K562 (cell line): ENCODE measurements around the gene LRRC75A. TPM values are rescaled to one million over a fixed set of nuclear protein-coding genes. Genes with fewer than 3 reads are reported as not detected.

Experiments used
- KAT8 ChIP-seq: fragments of 450-650 bp; IDR thresholded peaks from 2 replicates; pipeline ENCODE4 v1.6.1; 2016; ENCODE audit warnings: low read depth, mild to moderate bottlenecking
- SRF ChIP-seq, 2 experiments: fragments of 250-450, 450-650 bp in 1 of 2; sonication (Bioruptor Pico) in 1 of 2; sonication (generic) in 1 of 2; formaldehyde crosslinking; IDR thresholded peaks; 2 replicates each; pipeline versions ENCODE4 v1.5.0 to v1.5.1; 2020 to 2022; ENCODE audit warnings: mild to moderate bottlenecking in 1 of 2, missing genetic modification reagents in 1 of 2
- TEAD2 ChIP-seq: fragments of 450-650 bp; IDR thresholded peaks from 2 replicates; pipeline ENCODE4 v1.6.1; 2016; ENCODE audit warnings: missing genetic modification characterization, control low read depth, missing compliant biosample characterization
- polyA plus RNA-seq, 8 experiments: library from polyadenylated mRNA; depleted of rRNA in 4 of 8; stranded (reverse) in 5 of 8; unstranded in 3 of 8; fragments of >200 nt; fragmentation: Nextera tagmentation in 2 of 8; fragmentation: Illumina TruSeq in 1 of 8; extraction: Ambion mirVana in 2 of 8; extraction: Trizol in 1 of 8; gene quantifications; 2 replicates each; pipeline versions ENCODE4 v1.2.1 to v1.2.3, GENCODE V29; 2011 to 2014; ENCODE audit warnings: inconsistent platforms in 1 of 8, missing spikeins in 1 of 8
- total RNA-seq, 7 experiments: library from RNA; depleted of rRNA in 6 of 7; stranded (reverse); fragments of >200 nt in 6 of 7; fragmentation: Illumina TruSeq in 2 of 7; extraction: Trizol in 2 of 7; gene quantifications; 2 replicates each; pipeline versions ENCODE4 v1.2.1 to v1.2.3, GENCODE V29; 2011 to 2021; ENCODE audit warnings: low replicate concordance in 1 of 7
- TF ChIP-seq, protein P1 (sequence below): fragments of 250-450 bp; sonication (Bioruptor Pico); IDR thresholded peaks from 2 replicates; pipeline ENCODE4 v1.8.0; 2022; ENCODE audit warnings: inconsistent platforms
- TF ChIP-seq, protein P2 (sequence below), 2 experiments: fragments of 450-650 bp; IDR thresholded peaks; 2 replicates each; pipeline ENCODE4 v1.6.1; 2016; ENCODE audit warnings: mild to moderate bottlenecking in 2 of 2, borderline replicate concordance in 1 of 2, low read depth in 1 of 2, moderate library complexity in 1 of 2
- TF ChIP-seq, protein P3 (sequence below): fragments of 250-450 bp; sonication (Bioruptor Pico); IDR thresholded peaks from 2 replicates; pipeline ENCODE4 v1.4.0; 2020; ENCODE audit warnings: borderline replicate concordance

The LRRC75A gene
- total and polyA plus RNA-seq, 9 of the 15 experiments (the other 6 are each of a cell fraction or from before 2014, with no cell fraction given): 0.04 to 0.34 (median 0.08) TPM; not detected in 5

DNA sequence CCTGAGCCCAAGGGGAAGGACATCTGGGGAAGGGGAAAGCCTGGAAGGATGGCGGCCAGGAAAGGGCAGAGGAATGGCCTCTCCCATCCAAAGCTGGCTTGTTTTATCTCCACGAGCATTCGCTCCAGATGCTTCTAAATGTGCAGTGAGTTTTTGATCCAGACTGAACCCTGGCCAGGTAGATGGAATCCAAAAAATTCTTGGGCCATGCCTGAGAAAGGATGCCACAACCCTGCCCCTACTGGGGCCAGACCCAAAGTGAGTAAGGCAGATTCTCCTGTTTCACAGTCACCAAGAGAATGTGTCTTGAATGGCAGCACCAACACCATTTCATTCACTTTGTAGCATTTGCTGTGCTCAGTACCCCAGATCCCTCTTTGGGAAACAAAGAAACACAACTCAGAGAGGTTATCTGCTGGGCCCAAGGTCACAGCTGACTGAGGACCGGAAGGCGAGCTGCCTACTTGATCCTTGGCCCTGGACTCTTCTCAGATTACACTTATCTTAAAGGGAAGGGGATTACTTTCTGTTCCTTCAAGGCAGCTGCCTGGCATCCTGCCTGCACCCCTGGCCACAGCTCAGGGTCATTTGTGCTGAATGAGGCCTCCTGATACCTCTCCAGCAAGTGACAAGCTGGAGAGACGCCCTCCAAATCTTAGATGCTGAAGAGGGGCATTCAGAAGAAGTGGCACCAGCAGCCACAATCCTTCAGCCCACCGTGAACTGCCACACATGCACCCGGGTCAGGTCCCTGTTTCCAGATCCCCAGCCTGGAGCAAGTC lies 3.6 kb downstream of the LRRC75A start (continued):
- TF ChIP-seq, protein P1, sequence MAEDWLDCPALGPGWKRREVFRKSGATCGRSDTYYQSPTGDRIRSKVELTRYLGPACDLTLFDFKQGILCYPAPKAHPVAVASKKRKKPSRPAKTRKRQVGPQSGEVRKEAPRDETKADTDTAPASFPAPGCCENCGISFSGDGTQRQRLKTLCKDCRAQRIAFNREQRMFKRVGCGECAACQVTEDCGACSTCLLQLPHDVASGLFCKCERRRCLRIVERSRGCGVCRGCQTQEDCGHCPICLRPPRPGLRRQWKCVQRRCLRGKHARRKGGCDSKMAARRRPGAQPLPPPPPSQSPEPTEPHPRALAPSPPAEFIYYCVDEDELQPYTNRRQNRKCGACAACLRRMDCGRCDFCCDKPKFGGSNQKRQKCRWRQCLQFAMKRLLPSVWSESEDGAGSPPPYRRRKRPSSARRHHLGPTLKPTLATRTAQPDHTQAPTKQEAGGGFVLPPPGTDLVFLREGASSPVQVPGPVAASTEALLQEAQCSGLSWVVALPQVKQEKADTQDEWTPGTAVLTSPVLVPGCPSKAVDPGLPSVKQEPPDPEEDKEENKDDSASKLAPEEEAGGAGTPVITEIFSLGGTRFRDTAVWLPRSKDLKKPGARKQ (CRISPR knock-in tag): no peak
- TF ChIP-seq, protein P2, sequence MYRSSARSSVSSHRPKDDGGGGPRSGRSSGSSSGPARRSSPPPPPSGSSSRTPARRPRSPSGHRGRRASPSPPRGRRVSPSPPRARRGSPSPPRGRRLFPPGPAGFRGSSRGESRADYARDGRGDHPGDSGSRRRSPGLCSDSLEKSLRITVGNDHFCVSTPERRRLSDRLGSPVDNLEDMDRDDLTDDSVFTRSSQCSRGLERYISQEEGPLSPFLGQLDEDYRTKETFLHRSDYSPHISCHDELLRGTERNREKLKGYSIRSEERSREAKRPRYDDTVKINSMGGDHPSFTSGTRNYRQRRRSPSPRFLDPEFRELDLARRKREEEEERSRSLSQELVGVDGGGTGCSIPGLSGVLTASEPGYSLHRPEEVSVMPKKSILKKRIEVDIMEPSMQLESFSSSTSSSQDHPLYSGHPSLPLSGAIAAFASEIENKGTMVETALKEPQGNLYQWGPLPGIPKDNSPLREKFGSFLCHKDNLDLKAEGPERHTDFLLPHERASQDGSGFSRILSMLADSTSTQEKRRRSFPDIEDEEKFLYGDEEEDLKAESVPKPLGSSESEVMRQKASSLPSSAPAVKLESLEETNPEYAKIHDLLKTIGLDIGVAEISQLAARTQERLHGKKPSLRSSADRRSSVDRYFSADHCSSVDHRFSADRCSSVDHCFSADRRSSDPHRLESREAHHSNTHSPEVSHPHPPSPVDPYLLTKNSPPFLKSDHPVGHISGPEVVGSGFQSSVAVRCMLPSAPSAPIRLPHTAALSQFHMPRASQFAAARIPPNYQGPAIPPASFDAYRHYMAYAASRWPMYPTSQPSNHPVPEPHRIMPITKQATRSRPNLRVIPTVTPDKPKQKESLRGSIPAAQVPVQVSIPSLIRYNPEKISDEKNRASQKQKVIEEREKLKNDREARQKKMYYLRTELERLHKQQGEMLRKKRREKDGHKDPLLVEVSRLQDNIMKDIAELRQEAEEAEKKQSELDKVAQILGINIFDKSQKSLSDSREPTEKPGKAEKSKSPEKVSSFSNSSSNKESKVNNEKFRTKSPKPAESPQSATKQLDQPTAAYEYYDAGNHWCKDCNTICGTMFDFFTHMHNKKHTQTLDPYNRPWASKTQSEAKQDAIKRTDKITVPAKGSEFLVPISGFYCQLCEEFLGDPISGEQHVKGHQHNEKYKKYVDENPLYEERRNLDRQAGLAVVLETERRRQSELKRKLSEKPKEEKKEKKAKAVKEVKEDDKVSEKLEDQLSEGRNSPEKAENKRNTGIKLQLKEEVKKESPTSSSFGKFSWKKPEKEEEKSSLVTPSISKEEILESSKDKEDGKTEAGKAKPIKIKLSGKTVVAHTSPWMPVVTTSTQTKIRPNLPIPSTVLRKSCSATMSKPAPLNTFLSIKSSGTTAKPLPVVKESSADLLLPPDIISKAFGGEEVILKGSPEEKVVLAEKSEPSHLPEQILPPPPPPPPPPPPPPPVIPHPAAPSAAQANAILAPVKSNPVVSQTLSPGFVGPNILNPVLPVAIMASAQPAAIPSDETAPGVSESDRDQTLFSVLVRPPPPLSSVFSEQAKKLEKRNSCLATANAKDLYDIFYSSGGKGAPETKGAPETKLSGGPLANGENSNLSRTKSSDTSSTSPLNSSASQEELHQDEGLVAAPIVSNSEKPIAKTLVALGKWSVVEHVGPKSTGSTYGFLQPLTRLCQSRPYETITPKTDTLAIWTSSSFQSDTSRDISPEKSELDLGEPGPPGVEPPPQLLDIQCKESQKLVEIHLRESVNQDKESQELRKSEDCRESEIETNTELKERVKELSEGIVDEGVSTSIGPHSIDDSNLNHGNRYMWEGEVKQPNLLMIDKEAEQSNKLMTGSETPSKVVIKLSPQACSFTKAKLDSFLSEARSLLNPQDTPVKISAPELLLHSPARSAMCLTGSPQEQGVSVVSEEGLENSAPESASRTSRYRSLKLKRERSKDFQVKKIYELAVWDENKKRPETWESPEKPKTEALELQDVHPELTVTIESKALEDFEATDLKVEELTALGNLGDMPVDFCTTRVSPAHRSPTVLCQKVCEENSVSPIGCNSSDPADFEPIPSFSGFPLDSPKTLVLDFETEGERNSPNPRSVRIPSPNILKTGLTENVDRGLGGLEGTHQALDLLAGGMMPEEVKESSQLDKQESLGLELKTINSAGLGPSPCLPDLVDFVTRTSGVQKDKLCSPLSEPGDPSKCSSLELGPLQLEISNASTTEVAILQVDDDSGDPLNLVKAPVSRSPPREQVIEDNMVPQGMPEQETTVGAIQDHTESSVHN (IDR thresholded peaks at IDR 0.05; ENCODE audit: borderline replicate concordance in 1 of 2, low read depth in 1 of 2): no peak
- no peak for TF ChIP-seq TEAD2
- no peak for TF ChIP-seq SRF (CRISPR knock-in tag; IDR thresholded peaks at IDR 0.05)
- TF ChIP-seq, protein P3, sequence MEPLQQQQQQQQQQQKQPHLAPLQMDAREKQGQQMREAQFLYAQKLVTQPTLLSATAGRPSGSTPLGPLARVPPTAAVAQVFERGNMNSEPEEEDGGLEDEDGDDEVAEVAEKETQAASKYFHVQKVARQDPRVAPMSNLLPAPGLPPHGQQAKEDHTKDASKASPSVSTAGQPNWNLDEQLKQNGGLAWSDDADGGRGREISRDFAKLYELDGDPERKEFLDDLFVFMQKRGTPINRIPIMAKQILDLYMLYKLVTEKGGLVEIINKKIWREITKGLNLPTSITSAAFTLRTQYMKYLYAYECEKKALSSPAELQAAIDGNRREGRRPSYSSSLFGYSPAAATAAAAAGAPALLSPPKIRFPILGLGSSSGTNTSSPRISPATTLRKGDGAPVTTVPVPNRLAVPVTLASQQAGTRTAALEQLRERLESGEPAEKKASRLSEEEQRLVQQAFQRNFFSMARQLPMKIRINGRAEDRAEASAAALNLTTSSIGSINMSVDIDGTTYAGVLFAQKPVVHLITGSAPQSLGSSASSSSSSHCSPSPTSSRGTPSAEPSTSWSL (CRISPR knock-in tag): no peak
- no peak for TF ChIP-seq KAT8
- TF ChIP-seq, all 486 proteins: peak for 24
